Gastrocnemius medialis (tissue), 4 donors: ENCODE results near the gene MEF2A.

Source experiments
- CTCF ChIP-seq, 5 experiments: fragments of 450-650 bp in 3 of 5; fragments of 200-600 bp in 2 of 5; sonication (generic) in 2 of 5; IDR thresholded peaks in 4 of 5; conservative IDR thresholded peaks in 1 of 5; 1 replicate in 4 of 5; 2 replicates in 1 of 5; pipeline ENCODE4 v1.5.1; 2016 to 2019; ENCODE audit warnings: antibody characterized with exemption in 5 of 5, mild to moderate bottlenecking in 3 of 5, moderate library complexity in 3 of 5
- POLR2A ChIP-seq, 2 donors: fragments of 450-650 bp; IDR thresholded peaks; one replicate each; pipeline ENCODE4 v1.6.1; 2017; ENCODE audit warnings: antibody characterized with exemption in 2 of 2, mild to moderate bottlenecking in 2 of 2, moderate library complexity in 2 of 2

- no peak for TF ChIP-seq CTCF (IDR thresholded peaks at IDR 0.05 in 4 of 5, conservative IDR thresholded peaks at IDR 0.05 in 1 of 5)
- TF ChIP-seq POLR2A (IDR thresholded peaks at IDR 0.05) = no peak
Measured at GRCh38 chr15:99613887-99614647, 48.3 kb downstream of the MEF2A start.
